GM11168 (cell line): ENCODE results near the gene SP140L.
"Not testable (repeated sequence)": the region's sequence is repeated elsewhere in the genome, so short reads cannot be mapped to it uniquely, and the experiment has no call there.

Experiments
- in situ Hi-C: fragments of 300-500 bp; cut with MboI; formaldehyde crosslinking; loops from one replicate; pipeline ENCODE4 v1.12.0; 2022; ENCODE audit warnings: low sequenced_read_pairs; ENCODE audit not compliant: unreplicated experiment

Gene SP140L

GRCh38 chr2:230358305-230358704 is 31.3 kb downstream of the SP140L start:
- in situ Hi-C loops: no loop called here

DNA sequence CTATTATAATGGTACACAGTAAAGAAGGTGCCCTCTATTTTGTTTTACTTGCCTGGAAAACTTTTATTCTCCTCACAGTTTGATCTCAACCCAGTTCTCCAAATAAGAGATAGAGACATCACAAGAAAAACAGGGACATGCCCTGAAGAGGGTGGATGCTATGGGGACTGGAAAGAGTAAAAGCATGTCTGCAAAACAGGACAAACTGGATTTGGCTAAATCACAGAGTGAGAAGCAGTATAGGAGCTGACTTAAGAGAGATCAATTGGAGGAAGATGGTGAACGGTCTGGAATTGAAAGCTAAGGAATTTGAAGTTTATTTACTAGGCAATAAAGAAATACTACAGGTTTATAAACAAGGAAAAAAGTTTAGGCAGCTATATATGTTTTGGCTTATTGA is 33.0 kb downstream of the SP140L start:
- in situ Hi-C loops: no loop called here

- in situ Hi-C loops: no loop called here
Observed at GRCh38 chr2:230362030-230362691, 35.2 kb downstream of the SP140L start.

DNA sequence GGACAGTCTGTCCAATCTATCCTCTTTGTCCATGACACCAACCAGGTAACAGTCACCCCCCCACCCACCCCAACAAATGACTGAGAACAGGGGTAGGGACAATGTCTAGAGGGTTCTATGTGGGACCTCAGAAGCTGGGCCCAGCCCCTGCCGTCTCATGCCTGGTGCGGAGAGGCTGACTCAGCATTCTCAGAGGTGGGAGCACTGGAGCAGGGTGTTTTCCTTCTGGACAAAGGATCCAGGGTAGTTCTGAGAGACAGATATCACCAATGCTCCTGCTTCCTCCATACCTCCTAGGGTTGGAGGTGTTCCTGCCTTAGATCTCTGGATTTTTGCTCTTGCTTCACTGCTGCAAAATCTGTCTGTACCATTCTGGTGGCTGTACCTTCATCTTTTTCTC is 55.1 kb downstream of the SP140L start:
- in situ Hi-C loops: no loop called here

DNA sequence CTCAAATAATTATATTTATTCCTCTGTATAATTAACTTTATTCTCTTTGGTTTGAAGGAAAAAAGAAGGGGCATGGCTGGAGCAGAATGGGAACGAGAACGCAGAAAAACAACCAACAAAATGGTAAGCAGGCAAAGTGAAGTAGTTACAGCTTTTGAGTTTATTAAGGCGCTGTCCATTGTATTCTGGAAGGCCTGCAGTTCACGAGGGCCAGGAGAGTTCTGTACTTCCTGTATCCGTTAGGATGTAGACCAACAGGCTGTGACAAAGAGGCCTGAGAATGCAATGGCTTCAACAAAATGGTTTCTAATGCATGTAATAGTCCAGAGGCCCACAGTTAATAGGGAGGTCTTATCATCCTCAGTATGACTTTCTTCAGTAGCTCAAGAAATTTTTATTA is 56.5 kb downstream of the SP140L start:
- in situ Hi-C loops: no loop called here

GRCh38 chr2:230384986-230385385 is 58.0 kb downstream of the SP140L start:
- in situ Hi-C loops: no loop called here

GRCh38 chr2:230394301-230394700 is 67.3 kb downstream of the SP140L start:
- in situ Hi-C loops: no loop called here

DNA sequence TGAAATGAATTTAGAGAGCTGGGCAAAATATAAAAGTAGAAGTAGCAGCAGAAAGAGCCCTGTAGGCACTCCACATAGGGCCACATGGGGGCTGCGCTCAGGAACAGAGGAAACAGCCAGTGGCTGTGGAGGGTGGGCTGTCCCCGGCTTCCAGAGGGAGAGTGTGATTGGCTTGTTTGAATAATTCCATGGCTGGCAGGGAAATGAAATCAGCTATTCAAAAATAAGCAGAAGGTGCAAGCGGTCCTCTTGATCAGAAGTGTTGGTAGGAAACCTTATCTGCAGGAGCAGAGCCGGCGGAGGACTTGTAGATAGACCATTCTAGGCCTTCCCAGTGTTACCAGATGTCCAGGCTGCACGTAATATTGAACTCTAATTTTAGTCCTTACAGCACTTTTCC is 71.7 kb downstream of the SP140L start:
- in situ Hi-C loops: not testable (repeated sequence)

DNA sequence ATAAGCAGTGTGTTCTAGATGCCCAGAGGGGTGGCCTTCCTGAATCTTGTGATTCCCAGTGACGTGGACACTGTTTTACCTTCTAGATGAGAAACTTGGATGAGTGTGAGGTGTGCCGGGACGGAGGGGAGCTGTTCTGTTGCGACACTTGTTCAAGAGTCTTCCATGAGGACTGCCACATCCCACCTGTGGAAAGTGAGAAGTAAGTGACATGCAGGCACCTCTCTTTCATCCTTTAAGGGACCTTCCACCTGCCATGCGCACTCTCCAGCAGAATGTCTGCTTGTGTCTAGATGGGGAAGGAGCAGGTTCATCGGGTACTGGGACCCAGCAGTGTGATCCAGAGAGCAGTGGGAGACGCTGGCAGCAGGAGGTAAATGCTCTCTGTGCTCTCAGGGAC is 73.0 kb downstream of the SP140L start:
- in situ Hi-C loops: no loop called here

DNA sequence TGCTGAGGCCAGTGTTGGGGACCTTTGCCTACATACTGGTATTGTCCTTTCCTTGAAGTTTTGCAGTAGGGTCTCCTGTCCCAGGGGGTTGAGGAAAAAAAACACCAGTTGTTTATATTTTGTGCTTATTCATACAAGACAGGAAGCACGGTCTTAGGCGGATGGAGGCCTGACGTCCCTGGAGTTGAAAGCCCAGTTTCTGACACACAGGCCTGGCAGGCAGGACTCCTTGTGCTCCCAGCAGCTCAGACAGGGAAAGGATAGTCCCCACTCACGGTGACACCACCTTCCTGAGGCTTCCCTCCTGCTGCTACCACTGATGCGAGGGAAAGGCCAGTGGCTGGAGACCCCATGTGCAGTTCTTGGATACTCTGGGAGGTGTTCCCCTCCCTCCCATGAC is 73.5 kb downstream of the SP140L start:
- in situ Hi-C loops: no loop called here

- in situ Hi-C loops: not testable (repeated sequence)
Observed at GRCh38 chr2:230401026-230401425, 74.0 kb downstream of the SP140L start.

DNA sequence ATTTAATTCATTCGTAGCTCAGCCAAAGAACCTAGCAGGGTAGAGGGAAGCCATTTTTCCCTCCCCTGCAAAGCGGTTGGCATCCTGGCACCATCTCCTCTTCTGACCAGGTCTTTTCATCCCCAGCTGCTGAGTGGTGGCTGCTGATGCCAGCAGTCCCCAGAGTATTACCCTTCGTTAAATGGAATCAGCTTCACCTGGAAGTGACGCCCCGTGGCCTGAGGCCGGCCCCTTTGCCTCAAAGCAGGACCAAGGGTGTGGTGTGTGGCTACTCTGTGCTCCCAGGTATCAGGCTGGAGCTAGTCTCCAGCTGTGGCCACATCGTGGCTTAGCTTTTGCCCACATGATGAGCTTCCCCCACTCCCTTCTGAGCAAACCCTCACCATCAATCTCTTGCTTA is 76.8 kb downstream of the SP140L start:
- in situ Hi-C loops: no loop called here

- in situ Hi-C loops: no loop called here
Observed at GRCh38 chr2:230405824-230406223, 78.8 kb downstream of the SP140L start.

DNA sequence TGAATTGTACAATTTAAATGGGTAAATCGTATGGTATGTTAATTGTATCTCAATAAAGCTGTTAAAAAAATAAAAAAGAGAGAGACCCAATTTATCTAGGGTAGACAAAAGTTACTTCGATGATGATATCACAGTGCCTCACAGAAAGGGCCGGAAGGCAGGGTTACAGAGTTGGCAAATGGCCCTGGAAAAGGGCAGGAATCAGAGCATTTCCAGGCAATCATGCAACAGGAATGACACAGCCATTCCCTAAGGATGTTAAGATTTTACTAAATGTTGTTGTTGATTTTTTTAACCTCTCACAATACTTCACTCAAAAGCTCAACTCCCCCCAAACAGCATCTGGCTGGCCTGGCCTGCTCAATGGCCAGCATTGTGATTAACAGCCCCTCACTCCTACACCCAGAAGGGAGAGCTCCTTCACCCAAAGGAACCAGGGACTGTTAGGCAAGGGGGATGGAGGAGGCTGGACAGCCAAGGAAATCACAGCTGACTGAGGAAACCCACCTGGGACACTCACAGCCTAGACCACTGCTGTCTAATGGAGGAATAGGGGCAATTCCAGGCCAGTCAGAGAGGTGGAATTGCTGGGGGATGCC is 81.3 kb downstream of the SP140L start:
- in situ Hi-C loops: no loop called here

DNA sequence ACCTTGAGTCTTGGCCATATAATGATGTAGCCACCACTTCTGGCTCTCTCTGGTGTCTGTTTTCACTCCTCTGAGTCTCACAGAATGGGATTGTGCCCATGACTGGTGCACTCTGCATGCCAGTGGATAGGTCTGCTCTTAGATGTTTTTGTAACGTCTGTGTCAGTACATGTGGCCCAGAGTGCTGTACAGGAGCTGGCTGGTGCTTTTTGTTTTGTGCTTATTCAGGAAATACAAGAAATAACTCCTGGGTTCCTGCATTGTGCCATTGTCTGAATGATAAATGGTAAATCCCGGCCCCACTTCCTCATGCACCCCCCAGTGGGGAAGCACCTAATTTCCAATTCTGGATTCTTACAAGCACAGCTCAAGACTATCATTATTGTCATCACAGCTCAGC is 82.3 kb downstream of the SP140L start:
- in situ Hi-C loops: not testable (repeated sequence)

- in situ Hi-C loops: no loop called here
Observed at GRCh38 chr2:230410263-230410662, 83.3 kb downstream of the SP140L start.

GRCh38 chr2:230410861-230411569 is 84.0 kb downstream of the SP140L start:
- in situ Hi-C loops: no loop called here

DNA sequence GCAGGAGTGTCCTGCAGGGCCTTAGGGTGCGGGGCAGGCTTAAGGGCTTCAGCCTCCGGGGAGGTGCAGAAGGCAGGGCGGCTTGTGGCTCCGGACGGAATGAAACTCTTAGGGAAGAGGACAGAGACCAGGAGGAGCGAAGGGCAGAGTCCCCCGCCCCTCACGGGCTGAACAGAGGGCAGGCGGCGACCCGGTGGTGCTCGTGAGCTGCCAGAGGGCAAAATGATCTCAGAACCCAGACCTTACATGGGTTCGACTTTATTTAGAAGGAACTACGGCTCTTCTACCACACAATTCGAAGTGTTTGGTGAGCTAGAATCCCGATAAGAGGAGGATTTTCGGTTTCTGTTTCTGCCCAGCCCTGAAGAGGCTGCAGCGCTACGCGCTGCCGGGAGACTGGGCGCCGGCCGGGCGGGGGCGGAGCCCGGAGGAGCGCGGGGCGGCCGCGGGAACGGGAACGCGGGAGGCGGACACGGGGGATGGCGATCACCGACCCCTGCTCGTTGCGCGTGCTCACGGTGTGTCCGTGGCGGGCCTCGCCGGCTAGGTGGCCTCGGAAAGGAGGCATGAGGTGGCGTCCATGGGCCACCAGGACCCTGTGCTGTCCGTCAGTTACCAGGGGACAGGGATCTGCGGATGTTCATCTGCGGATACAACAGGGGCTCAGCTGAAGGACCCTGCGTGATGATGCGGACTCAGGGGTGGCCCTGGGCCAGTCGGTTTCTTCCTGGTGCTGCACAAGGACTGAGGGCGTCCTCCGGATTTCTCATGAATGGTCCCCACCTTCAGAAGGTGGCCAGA is 84.8 kb downstream of the SP140L start:
- in situ Hi-C loops: no loop called here

GRCh38 chr2:230412371-230412711 is 85.3 kb downstream of the SP140L start:
- in situ Hi-C loops: no loop called here

GRCh38 chr2:230412846-230413245 is 85.9 kb downstream of the SP140L start:
- in situ Hi-C loops: no loop called here

- in situ Hi-C loops: no loop called here
Observed at GRCh38 chr2:230413479-230413878, 86.5 kb downstream of the SP140L start.
